ENCODE measurements around the gene ADAMTS13. TPM values are rescaled to one million over a fixed set of nuclear protein-coding genes. Genes with fewer than 3 reads are reported as not detected.

ADAMTS13 gene
- polyA plus RNA-seq, 1 experiment = 0.86 TPM

- H3K9me3 ChIP-seq (ENCODE audit: control insufficient read depth, insufficient read depth, low read length) = no peaks in the 10 kb centered on the region
- DNase-seq (ENCODE audit: low read depth, low spot score) = no peak
- ChIA-PET CTCF (no interaction called here), POLR2A (no interaction called here)
- H3K27ac ChIP-seq (ENCODE audit: low read depth, low read length) = no peak overlapping the region
- no peak for TF ChIP-seq CTCF (IDR thresholded peaks at IDR 0.05; ENCODE audit: low read depth, low read length)
- H3K4me3 ChIP-seq (ENCODE audit: low read depth, low read length) = no peak overlapping the region
- H3K27me3 ChIP-seq (ENCODE audit: control insufficient read depth, insufficient read depth, low read length) = peaks cover 5% of the 10 kb centered on the region
These were observed 31.5 kb downstream of the ADAMTS13 start for GRCh38 chr9:133453651-133454050.

GRCh38 chr9:133454325-133454724 lies 32.2 kb downstream of the ADAMTS13 start:
- CTCF ChIA-PET = no interaction called here
- Histone ChIP-seq H3K27ac (ENCODE audit: low read depth, low read length) (no peak overlapping the region), H3K9me3 (ENCODE audit: control insufficient read depth, insufficient read depth, low read length) (no peaks in the 10 kb centered on the region), H3K27me3 (ENCODE audit: control insufficient read depth, insufficient read depth, low read length) (peaks cover 6% of the 10 kb centered on the region), H3K4me3 (ENCODE audit: low read depth, low read length) (no peak overlapping the region)
- no peak for DNase-seq (ENCODE audit: low read depth, low spot score)
- no peak for TF ChIP-seq CTCF (IDR thresholded peaks at IDR 0.05; ENCODE audit: low read depth, low read length)
- POLR2A ChIA-PET = no interaction called here

- Histone ChIP-seq H3K27me3 (ENCODE audit: control insufficient read depth, insufficient read depth, low read length) (peaks cover 6% of the 10 kb centered on the region), H3K4me3 (ENCODE audit: low read depth, low read length) (no peak overlapping the region), H3K27ac (ENCODE audit: low read depth, low read length) (no peak overlapping the region), H3K9me3 (ENCODE audit: control insufficient read depth, insufficient read depth, low read length) (no peaks in the 10 kb centered on the region)
- CTCF ChIA-PET = no interaction called here
- no peak for DNase-seq (ENCODE audit: low read depth, low spot score)
- TF ChIP-seq CTCF (IDR thresholded peaks at IDR 0.05; ENCODE audit: low read depth, low read length) = no peak
- POLR2A ChIA-PET = no interaction called here
These were observed 32.9 kb downstream of the ADAMTS13 start for GRCh38 chr9:133454943-133455673.

GRCh38 chr9:133455936-133456335 lies 33.8 kb downstream of the ADAMTS13 start:
- H3K9me3 ChIP-seq (ENCODE audit: control insufficient read depth, insufficient read depth, low read length) = no peaks in the 10 kb centered on the region
- no peak for TF ChIP-seq CTCF (IDR thresholded peaks at IDR 0.05; ENCODE audit: low read depth, low read length)
- CTCF ChIA-PET = no interaction called here

GRCh38 chr9:133456409-133456808 lies 34.2 kb downstream of the ADAMTS13 start:
- H3K27ac ChIP-seq (ENCODE audit: low read depth, low read length) = no peak overlapping the region
- ChIA-PET POLR2A (no interaction called here), CTCF (no interaction called here)
- peak; percentile 12; the same call in 1 of the 2 replicates for TF ChIP-seq CTCF (IDR thresholded peaks at IDR 0.05; ENCODE audit: low read depth, low read length)
- H3K4me3 ChIP-seq (ENCODE audit: low read depth, low read length) = no peak overlapping the region
- peaks cover 6% of the 10 kb centered on the region for H3K27me3 ChIP-seq (ENCODE audit: control insufficient read depth, insufficient read depth, low read length)
- no peak for DNase-seq (ENCODE audit: low read depth, low spot score)
- no peaks in the 10 kb centered on the region for H3K9me3 ChIP-seq (ENCODE audit: control insufficient read depth, insufficient read depth, low read length)

More at GRCh38 chr9:133455936-133456335, 33.8 kb downstream of the ADAMTS13 start:
- Histone ChIP-seq H3K27me3 (ENCODE audit: control insufficient read depth, insufficient read depth, low read length) (peaks cover 6% of the 10 kb centered on the region), H3K27ac (ENCODE audit: low read depth, low read length) (no peak overlapping the region), H3K4me3 (ENCODE audit: low read depth, low read length) (no peak overlapping the region)
- POLR2A ChIA-PET = no interaction called here
- no peak for DNase-seq (ENCODE audit: low read depth, low spot score)
